ENCODE results near the gene RPS6KA2. TPM values are rescaled to one million over a fixed set of nuclear protein-coding genes. Genes with fewer than 3 reads are reported as not detected.
A peak's percentile ranks its signal among the peaks of the same experiment; 100 is the strongest.
"Not testable (repeated sequence)": the region's sequence is repeated elsewhere in the genome, so short reads cannot be mapped to it uniquely, and the experiment has no call there.

RPS6KA2 gene
- total RNA-seq, 1 donor from 2014 or later, result 37.5 TPM

DNA sequence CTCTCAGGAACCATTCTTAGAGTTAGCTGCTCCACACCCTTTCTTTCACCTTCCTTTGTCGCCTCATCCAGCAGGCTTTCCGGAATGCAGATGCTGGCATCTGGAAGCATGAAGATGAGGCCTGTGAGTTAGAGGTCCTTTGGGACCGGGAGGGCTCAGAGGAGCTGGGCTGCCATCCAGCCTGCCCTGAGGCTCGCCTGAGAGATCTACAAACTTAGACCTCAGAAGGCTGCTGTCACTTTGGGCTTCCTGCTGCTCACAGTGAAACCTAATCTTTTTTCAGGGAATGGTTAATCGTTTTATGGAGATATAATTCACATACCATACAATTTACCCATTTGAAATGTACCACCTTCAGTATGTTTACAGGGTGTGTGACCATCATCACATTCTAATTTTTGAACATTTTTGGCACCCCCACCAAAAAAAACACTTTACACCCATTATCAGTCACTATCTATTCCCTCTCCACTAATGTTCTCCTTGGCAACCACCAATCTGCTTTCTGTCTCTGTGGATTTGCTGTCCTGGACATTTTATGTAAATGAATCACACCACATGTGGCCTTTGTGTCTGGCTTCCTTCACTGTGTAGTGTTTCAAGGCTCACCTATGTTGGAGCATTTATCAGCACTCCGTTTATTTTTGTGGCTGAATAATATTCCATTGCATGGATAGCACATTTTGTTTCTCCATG, 224.3 kb downstream of the RPS6KA2 start:
- Mint-ChIP-seq H3K4me1 (ENCODE audit: low read depth) (peaks cover 1% of the 10 kb centered on the region), H3K36me3 (ENCODE audit: insufficient read depth) (no peaks in the 10 kb centered on the region), H3K4me3 (ENCODE audit: low read depth) (no peak overlapping the region), H3K27me3 (peaks cover 4% of the 10 kb centered on the region), H3K27ac (no peak overlapping the region), H3K9me3 (ENCODE audit: low read depth) (no peaks in the 10 kb centered on the region)
- DNase-seq (ENCODE audit: low spot score, unreplicated experiment), result no peak
- TF ChIP-seq, protein P1, sequence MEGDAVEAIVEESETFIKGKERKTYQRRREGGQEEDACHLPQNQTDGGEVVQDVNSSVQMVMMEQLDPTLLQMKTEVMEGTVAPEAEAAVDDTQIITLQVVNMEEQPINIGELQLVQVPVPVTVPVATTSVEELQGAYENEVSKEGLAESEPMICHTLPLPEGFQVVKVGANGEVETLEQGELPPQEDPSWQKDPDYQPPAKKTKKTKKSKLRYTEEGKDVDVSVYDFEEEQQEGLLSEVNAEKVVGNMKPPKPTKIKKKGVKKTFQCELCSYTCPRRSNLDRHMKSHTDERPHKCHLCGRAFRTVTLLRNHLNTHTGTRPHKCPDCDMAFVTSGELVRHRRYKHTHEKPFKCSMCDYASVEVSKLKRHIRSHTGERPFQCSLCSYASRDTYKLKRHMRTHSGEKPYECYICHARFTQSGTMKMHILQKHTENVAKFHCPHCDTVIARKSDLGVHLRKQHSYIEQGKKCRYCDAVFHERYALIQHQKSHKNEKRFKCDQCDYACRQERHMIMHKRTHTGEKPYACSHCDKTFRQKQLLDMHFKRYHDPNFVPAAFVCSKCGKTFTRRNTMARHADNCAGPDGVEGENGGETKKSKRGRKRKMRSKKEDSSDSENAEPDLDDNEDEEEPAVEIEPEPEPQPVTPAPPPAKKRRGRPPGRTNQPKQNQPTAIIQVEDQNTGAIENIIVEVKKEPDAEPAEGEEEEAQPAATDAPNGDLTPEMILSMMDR (IDR thresholded peaks at IDR 0.05; ENCODE audit: unreplicated experiment), result no peak

GRCh38 chr6:166400649-166401250, 226.3 kb downstream of the RPS6KA2 start:
- not testable (repeated sequence) for H3K27me3 Mint-ChIP-seq; H3K27ac Mint-ChIP-seq; H3K9me3 Mint-ChIP-seq (ENCODE audit: low read depth); H3K36me3 Mint-ChIP-seq (ENCODE audit: insufficient read depth); H3K4me1 Mint-ChIP-seq (ENCODE audit: low read depth); H3K4me3 Mint-ChIP-seq (ENCODE audit: low read depth)
- DNase-seq (ENCODE audit: low spot score, unreplicated experiment), result peak; percentile 39
- TF ChIP-seq, protein P1 (IDR thresholded peaks at IDR 0.05; ENCODE audit: unreplicated experiment), result peak; percentile 79

DNA sequence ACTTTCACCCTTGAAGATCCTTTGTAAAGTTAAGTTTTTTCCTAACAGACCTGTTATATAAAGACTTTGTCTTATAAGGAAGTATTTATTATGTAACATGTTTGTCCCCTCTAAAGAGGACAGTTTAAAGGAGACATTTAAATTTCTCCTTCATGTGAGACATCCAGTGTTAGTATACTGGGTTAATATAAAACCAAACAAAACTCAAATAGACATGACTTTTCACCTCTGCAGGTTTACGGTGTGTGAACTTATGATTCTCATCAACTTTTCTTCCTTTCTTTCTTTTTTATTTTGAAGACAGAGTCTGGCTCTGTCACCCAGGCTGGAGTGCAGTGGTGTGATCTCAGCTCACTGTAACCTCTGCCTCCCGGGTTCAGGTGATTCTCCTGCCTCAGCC, 226.9 kb downstream of the RPS6KA2 start:
- Mint-ChIP-seq H3K36me3 (ENCODE audit: insufficient read depth) (no peaks in the 10 kb centered on the region), H3K4me1 (ENCODE audit: low read depth) (peaks cover 2% of the 10 kb centered on the region), H3K9me3 (ENCODE audit: low read depth) (no peaks in the 10 kb centered on the region), H3K27me3 (peaks cover 4% of the 10 kb centered on the region), H3K4me3 (ENCODE audit: low read depth) (no peak overlapping the region), H3K27ac (no peak overlapping the region)
- TF ChIP-seq, protein P1 (IDR thresholded peaks at IDR 0.05; ENCODE audit: unreplicated experiment), result no peak
- no peak for DNase-seq (ENCODE audit: low spot score, unreplicated experiment)

- H3K36me3 Mint-ChIP-seq (ENCODE audit: insufficient read depth), result no peaks in the 10 kb centered on the region
- no peak overlapping the region for H3K27ac Mint-ChIP-seq
- peaks cover 4% of the 10 kb centered on the region for H3K27me3 Mint-ChIP-seq
- H3K4me3 Mint-ChIP-seq (ENCODE audit: low read depth), result no peak overlapping the region
- TF ChIP-seq, protein P1 (IDR thresholded peaks at IDR 0.05; ENCODE audit: unreplicated experiment), result no peak
- peaks cover 2% of the 10 kb centered on the region for H3K4me1 Mint-ChIP-seq (ENCODE audit: low read depth)
- no peak for DNase-seq (ENCODE audit: low spot score, unreplicated experiment)
- H3K9me3 Mint-ChIP-seq (ENCODE audit: low read depth), result no peaks in the 10 kb centered on the region
Observed at GRCh38 chr6:166398348-166398747, 228.7 kb downstream of the RPS6KA2 start.

DNA sequence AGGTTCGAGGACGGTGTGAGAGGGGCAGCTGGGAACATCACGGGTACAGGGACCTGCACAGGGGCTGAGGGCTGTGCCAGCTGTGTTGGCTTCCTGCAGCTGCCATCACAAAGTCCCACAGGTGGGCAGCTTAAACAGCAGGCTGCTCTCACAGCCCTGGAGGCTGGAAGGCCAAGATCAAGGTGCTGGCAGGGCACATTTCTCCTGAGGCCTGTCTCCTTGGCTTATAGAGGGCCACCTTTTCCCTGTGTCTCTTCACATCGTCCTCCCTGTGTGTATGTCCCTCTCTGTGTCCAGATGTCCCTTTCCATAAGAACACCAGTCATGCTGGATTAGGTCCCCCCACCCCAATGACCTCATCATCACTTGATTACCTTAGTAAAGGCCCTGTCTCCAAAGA, 229.2 kb downstream of the RPS6KA2 start:
- Mint-ChIP-seq H3K9me3 (ENCODE audit: low read depth) (no peaks in the 10 kb centered on the region), H3K27ac (no peak overlapping the region), H3K4me3 (ENCODE audit: low read depth) (no peak overlapping the region), H3K4me1 (ENCODE audit: low read depth) (peaks cover 2% of the 10 kb centered on the region), H3K36me3 (ENCODE audit: insufficient read depth) (no peaks in the 10 kb centered on the region), H3K27me3 (peaks cover 4% of the 10 kb centered on the region)
- TF ChIP-seq, protein P1 (IDR thresholded peaks at IDR 0.05; ENCODE audit: unreplicated experiment), result no peak
- no peak for DNase-seq (ENCODE audit: low spot score, unreplicated experiment)
